B cell (primary cell): Measurements from ENCODE around the gene TRPM4.

ENCODE experiments used
- EZH2 ChIP-seq: IDR thresholded peaks from 2 replicates; pipeline ENCODE4 v1.6.1; 2012; ENCODE audit warnings: borderline replicate concordance, low read depth, mild to moderate bottlenecking, moderate library complexity, low read length; ENCODE audit not compliant: insufficient read depth, poor library complexity, severe bottlenecking
- TF ChIP-seq, protein P1 (sequence below): fragments of 200-600 bp; IDR thresholded peaks from one replicate; pipeline ENCODE4 v1.8.0; 2022; ENCODE audit warnings: antibody characterized with exemption, mild to moderate bottlenecking

DNA sequence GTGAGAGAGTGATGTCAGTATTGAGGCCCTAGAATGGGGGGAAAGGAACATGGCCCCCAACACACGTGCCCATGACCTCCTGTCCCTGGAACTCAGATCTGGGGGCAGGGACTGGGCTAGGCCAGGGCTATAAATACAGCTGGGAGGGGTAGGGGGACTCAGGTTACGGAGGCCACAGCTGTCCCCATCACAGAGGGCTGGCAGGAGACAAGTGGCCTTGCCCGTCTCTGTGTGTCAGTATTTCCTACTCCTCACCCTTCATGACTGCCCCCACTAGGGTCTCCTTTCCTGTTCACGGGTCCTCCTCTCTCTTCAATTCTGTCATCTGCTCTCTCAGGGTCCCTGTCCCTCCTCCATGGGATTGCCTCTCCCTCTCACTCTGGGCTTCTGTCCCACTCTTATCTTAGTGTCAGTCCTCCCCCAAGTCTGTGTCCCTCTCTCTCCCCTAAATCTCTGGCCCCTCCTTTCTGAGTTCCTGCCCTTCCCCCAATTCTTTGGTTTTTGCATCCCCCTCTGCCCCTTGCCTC, 1.7 kb upstream of the TRPM4 start:
- TF ChIP-seq EZH2, result no peak
- TF ChIP-seq, protein P1, sequence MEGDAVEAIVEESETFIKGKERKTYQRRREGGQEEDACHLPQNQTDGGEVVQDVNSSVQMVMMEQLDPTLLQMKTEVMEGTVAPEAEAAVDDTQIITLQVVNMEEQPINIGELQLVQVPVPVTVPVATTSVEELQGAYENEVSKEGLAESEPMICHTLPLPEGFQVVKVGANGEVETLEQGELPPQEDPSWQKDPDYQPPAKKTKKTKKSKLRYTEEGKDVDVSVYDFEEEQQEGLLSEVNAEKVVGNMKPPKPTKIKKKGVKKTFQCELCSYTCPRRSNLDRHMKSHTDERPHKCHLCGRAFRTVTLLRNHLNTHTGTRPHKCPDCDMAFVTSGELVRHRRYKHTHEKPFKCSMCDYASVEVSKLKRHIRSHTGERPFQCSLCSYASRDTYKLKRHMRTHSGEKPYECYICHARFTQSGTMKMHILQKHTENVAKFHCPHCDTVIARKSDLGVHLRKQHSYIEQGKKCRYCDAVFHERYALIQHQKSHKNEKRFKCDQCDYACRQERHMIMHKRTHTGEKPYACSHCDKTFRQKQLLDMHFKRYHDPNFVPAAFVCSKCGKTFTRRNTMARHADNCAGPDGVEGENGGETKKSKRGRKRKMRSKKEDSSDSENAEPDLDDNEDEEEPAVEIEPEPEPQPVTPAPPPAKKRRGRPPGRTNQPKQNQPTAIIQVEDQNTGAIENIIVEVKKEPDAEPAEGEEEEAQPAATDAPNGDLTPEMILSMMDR, result no peak
